A549 (cell line): Measurements from ENCODE around the gene PRRC2B. TPM values are rescaled to one million over a fixed set of nuclear protein-coding genes. Genes with fewer than 3 reads are reported as not detected.

Source experiments
- ATAC-seq, 2 experiments: fragments of 200-7000 bp in 1 of 2; fragments of >200 bp in 1 of 2; cut with Nextera tagmentation in 1 of 2; cut with Tn5 transposase in 1 of 2; 3 replicates each; pipeline versions ENCODE4 v1.8.0 to v1.9.1; 2018 to 2020; ENCODE audit warnings: mild to moderate bottlenecking in 1 of 2, moderate library complexity in 1 of 2
- CTCF ChIA-PET: fragments of 300-600 bp; sonication (Branson Sonifier 250); formaldehyde crosslinking; extraction: SDS; loops from one replicate; lab custom pipeline; 2021; ENCODE audit warnings: antibody characterized with exemption, inconsistent platforms; lab: Yijun Ruan, JAX
- POLR2A ChIA-PET: fragments of 350-600 bp; formaldehyde crosslinking; extraction: SDS; loops from one replicate; lab custom pipeline; 2021; ENCODE audit warnings: antibody characterized with exemption, inconsistent platforms; lab: Yijun Ruan, JAX
- DNase-seq, 2 experiments: peaks; one replicate each; pipeline versions ENCODE4 v3.0.0 to v3.0.0-alpha.2; 2011 to 2016; ENCODE audit warnings: low read depth in 1 of 2, low spot score in 1 of 2
- FAIRE-seq: peaks from 2 replicates; lab custom pipeline; 2011; peaks lifted over from hg19 to GRCh38; lab: Jason Lieb, UNC
- H3K27ac ChIP-seq, 2 experiments: fragments of >200 bp; sonication (Bioruptor Twin); formaldehyde crosslinking; 3 replicates each; pipeline ENCODE4 v1.5.1; 2016 to 2017
- H3K4me1 ChIP-seq: fragments of >200 bp; sonication (Bioruptor Twin); formaldehyde crosslinking; 3 replicates; pipeline ENCODE4 v1.6.1; 2016
- H3K4me2 ChIP-seq: fragments of >200 bp; sonication (Bioruptor Twin); formaldehyde crosslinking; 3 replicates; pipeline ENCODE4 v1.6.1; 2016
- H3K4me3 ChIP-seq: fragments of >200 bp; sonication (Bioruptor Twin); formaldehyde crosslinking; 3 replicates; pipeline ENCODE4 v1.5.1; 2016
- H3K9me3 ChIP-seq: fragments of >200 bp; sonication (Bioruptor Twin); formaldehyde crosslinking; 3 replicates; pipeline ENCODE4 v1.6.1; 2016
- BHLHE40 ChIP-seq: IDR thresholded peaks from 2 replicates; pipeline ENCODE4 v1.6.1; 2012; ENCODE audit warnings: low read depth, low read length, inconsistent platforms
- CBX8 ChIP-seq: fragments of 200-600 bp; sonication (generic); IDR thresholded peaks from 2 replicates; pipeline ENCODE4 v1.6.1; 2016
- CEBPB ChIP-seq, 2 experiments: fragments of >200 bp in 1 of 2; sonication (Bioruptor Twin) in 1 of 2; formaldehyde crosslinking in 1 of 2; IDR thresholded peaks; 2 replicates each; pipeline ENCODE4 v1.6.1; 2012 to 2016
- CHD2 ChIP-seq: fragments of 150-350 bp; IDR thresholded peaks from 2 replicates; pipeline ENCODE4 v1.6.1; 2014; ENCODE audit warnings: low read length; ENCODE audit not compliant: partially characterized antibody
- FOSL2 ChIP-seq, 2 experiments: fragments of 450-650 bp in 1 of 2; fragments of >200 bp in 1 of 2; sonication (Bioruptor Twin) in 1 of 2; formaldehyde crosslinking; IDR thresholded peaks; 2 replicates each; pipeline versions ENCODE4 v1.5.0 to v1.6.1; 2016 to 2020; ENCODE audit warnings: mild to moderate bottlenecking in 1 of 2, moderate library complexity in 1 of 2
- FOXS1 ChIP-seq: fragments of 250-450 bp; sonication (Bioruptor Pico); IDR thresholded peaks from 2 replicates; pipeline ENCODE4 v1.5.0; 2020; ENCODE audit warnings: mild to moderate bottlenecking, moderate library complexity
- HEYL ChIP-seq: fragments of 250-450 bp; sonication (Bioruptor Pico); IDR thresholded peaks from 2 replicates; pipeline ENCODE4 v1.8.0; 2021; ENCODE audit warnings: mild to moderate bottlenecking, moderate library complexity
- HOXA7 ChIP-seq: fragments of 250-450 bp; sonication (Bioruptor Pico); IDR thresholded peaks from 2 replicates; pipeline ENCODE4 v1.5.0; 2020; ENCODE audit warnings: mild to moderate bottlenecking, moderate library complexity
- HOXB5 ChIP-seq: fragments of 250-450 bp; sonication (Bioruptor Pico); IDR thresholded peaks from 2 replicates; pipeline ENCODE4 v1.5.0; 2020; ENCODE audit warnings: mild to moderate bottlenecking, moderate library complexity
- JUNB ChIP-seq: fragments of >200 bp; sonication (Bioruptor Twin); formaldehyde crosslinking; IDR thresholded peaks from 2 replicates; pipeline ENCODE4 v1.6.1; 2016
- KDM1A ChIP-seq: fragments of 200-600 bp; sonication (generic); IDR thresholded peaks from 2 replicates; pipeline ENCODE4 v1.6.1; 2016; ENCODE audit warnings: low read depth, mild to moderate bottlenecking
- PBX3 ChIP-seq: IDR thresholded peaks from 2 replicates; pipeline ENCODE4 v1.6.1; 2012
- POLR2A ChIP-seq: IDR thresholded peaks from 2 replicates; pipeline ENCODE4 v1.6.1; 2012; ENCODE audit warnings: mild to moderate bottlenecking, low read length
- RAD21 ChIP-seq, 2 experiments: fragments of >200 bp in 1 of 2; sonication (Bioruptor Twin) in 1 of 2; formaldehyde crosslinking in 1 of 2; IDR thresholded peaks in 1 of 2; conservative IDR thresholded peaks in 1 of 2; 2 replicates in 1 of 2; 3 replicates in 1 of 2; pipeline ENCODE4 v1.6.1; 2012 to 2018; ENCODE audit warnings: inconsistent platforms in 1 of 2
- RCOR1 ChIP-seq: fragments of 150-350 bp; IDR thresholded peaks from 2 replicates; pipeline ENCODE4 v1.6.1; 2014; ENCODE audit warnings: antibody characterized with exemption, low read length, low read depth
- RFX5 ChIP-seq: fragments of 450-650 bp; IDR thresholded peaks from 2 replicates; pipeline ENCODE4 v1.7.1; 2014; ENCODE audit warnings: antibody characterized with exemption, mild to moderate bottlenecking, moderate library complexity
- SREBF2 ChIP-seq: fragments of 450-650 bp; IDR thresholded peaks from 2 replicates; pipeline ENCODE4 v1.6.1; 2014; ENCODE audit warnings: mild to moderate bottlenecking, moderate library complexity
- ZC3H11A ChIP-seq: fragments of 450-650 bp; IDR thresholded peaks from 2 replicates; pipeline ENCODE4 v1.6.1; 2014; ENCODE audit warnings: antibody characterized with exemption, mild to moderate bottlenecking
- ZNF302 ChIP-seq: fragments of 250-450 bp; sonication (Bioruptor Pico); IDR thresholded peaks from 2 replicates; pipeline ENCODE4 v1.9.0; 2021; ENCODE audit warnings: inconsistent platforms, mild to moderate bottlenecking, moderate library complexity
- ZSCAN20 ChIP-seq: fragments of 250-450 bp; sonication (Bioruptor Pico); IDR thresholded peaks from 2 replicates; pipeline ENCODE4 v1.8.0; 2022; ENCODE audit warnings: mild to moderate bottlenecking, moderate library complexity
- WGBS: methylation state at CpG from one replicate; pipeline ENCODE4 v1.1.6; 2017; ENCODE audit errors: missing lambda C conversion rate; 5-methylcytosine and 5-hydroxymethylcytosine counted together
- polyA plus RNA-seq, 4 experiments: library from polyadenylated mRNA; depleted of rRNA in 3 of 4; stranded (reverse); fragments of >200 nt; fragmentation: RNase III in 1 of 4; extraction: RNeasy Plus Mini Kit Qiagen cat#74134 plus additional on column Dnase treatment in 1 of 4; gene quantifications; 2 replicates in 3 of 4; 3 replicates in 1 of 4; pipeline ENCODE4 v1.2.3, GENCODE V29; 2011 to 2017
- TF ChIP-seq, protein P1 (sequence below): fragments of 250-450 bp; sonication (Bioruptor Pico); IDR thresholded peaks from 2 replicates; pipeline ENCODE4 v1.5.0; 2020; ENCODE audit warnings: low read depth, mild to moderate bottlenecking, moderate library complexity
- TF ChIP-seq, protein P2 (sequence below): fragments of >200 bp; sonication (Bioruptor Twin); formaldehyde crosslinking; IDR thresholded peaks from 3 replicates; pipeline ENCODE4 v1.5.1; 2016
- TF ChIP-seq, protein P3 (sequence below): fragments of 250-450 bp; sonication (Bioruptor Pico); IDR thresholded peaks from 2 replicates; pipeline ENCODE4 v1.5.0; 2021; ENCODE audit warnings: mild to moderate bottlenecking, moderate library complexity, borderline replicate concordance
- TF ChIP-seq, protein P4 (sequence below): IDR thresholded peaks from 2 replicates; pipeline ENCODE4 v1.6.1; 2012
- TF ChIP-seq, protein P5 (sequence below): IDR thresholded peaks from 2 replicates; pipeline ENCODE4 v1.6.1; 2012; ENCODE audit warnings: low read depth, borderline replicate concordance

Gene PRRC2B
- polyA plus RNA-seq, 2 of the 4 experiments (the other 2 are of a cell fraction), result 35.6 to 47.3 TPM

GRCh38 chr9:131400627-131401026 is 6.7 kb downstream of the PRRC2B start:
- no peak overlapping the region for H3K4me2 ChIP-seq
- POLR2A ChIA-PET, result interaction anchor here (4.7 kb wide), 1 partner anchor 28 kb away, joined by 23 read pairs; no protein-coding TSS in a partner anchor
- FAIRE-seq (no peak), DNase-seq (no peak), ATAC-seq (no peak)
- TF ChIP-seq JUNB (no peak), POLR2A (no peak), SREBF2 (no peak), HEYL (CRISPR knock-in tag) (no peak), KDM1A (no peak), HOXA7 (CRISPR knock-in tag) (no peak), RCOR1 (no peak), CHD2 (no peak), ZC3H11A (no peak), BHLHE40 (no peak), ZNF302 (no peak), CBX8 (no peak), FOSL2 (IDR thresholded peaks at IDR 0.05) (no peak), FOSL2 (CRISPR knock-in tag; IDR thresholded peaks at IDR 0.05) (no peak), HOXB5 (CRISPR knock-in tag) (no peak), RAD21 (conservative IDR thresholded peaks at IDR 0.05 in 1 of 2, IDR thresholded peaks at IDR 0.05 in 1 of 2) (no peak)
- TF ChIP-seq, protein P1, sequence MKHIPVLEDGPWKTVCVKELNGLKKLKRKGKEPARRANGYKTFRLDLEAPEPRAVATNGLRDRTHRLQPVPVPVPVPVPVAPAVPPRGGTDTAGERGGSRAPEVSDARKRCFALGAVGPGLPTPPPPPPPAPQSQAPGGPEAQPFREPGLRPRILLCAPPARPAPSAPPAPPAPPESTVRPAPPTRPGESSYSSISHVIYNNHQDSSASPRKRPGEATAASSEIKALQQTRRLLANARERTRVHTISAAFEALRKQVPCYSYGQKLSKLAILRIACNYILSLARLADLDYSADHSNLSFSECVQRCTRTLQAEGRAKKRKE (CRISPR knock-in tag), result no peak
- TF ChIP-seq, protein P2, sequence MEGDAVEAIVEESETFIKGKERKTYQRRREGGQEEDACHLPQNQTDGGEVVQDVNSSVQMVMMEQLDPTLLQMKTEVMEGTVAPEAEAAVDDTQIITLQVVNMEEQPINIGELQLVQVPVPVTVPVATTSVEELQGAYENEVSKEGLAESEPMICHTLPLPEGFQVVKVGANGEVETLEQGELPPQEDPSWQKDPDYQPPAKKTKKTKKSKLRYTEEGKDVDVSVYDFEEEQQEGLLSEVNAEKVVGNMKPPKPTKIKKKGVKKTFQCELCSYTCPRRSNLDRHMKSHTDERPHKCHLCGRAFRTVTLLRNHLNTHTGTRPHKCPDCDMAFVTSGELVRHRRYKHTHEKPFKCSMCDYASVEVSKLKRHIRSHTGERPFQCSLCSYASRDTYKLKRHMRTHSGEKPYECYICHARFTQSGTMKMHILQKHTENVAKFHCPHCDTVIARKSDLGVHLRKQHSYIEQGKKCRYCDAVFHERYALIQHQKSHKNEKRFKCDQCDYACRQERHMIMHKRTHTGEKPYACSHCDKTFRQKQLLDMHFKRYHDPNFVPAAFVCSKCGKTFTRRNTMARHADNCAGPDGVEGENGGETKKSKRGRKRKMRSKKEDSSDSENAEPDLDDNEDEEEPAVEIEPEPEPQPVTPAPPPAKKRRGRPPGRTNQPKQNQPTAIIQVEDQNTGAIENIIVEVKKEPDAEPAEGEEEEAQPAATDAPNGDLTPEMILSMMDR, result no peak
- CTCF ChIA-PET, result interaction anchor here (1.2 to 7.3 kb wide), 2 partner anchors 12 to 51 kb away, joined by 3 to 45 read pairs; no protein-coding TSS in a partner anchor
- no peak overlapping the region for H3K4me3 ChIP-seq
- peaks cover 92% of the 10 kb centered on the region for H3K4me1 ChIP-seq
- no peak overlapping the region for H3K27ac ChIP-seq
- 95% methylated on average over 6 of the region's 6 CpGs for WGBS
- no peaks in the 10 kb centered on the region for H3K9me3 ChIP-seq

- ATAC-seq (peak; percentile 28 to 42; a peak in 4 of 6 replicates), DNase-seq (peak in 1 of 2 experiments; percentile 50)
- Histone ChIP-seq H3K9me3 (no peaks in the 10 kb centered on the region), H3K4me2 (peak overlapping the region; percentile 73), H3K4me3 (peak overlapping the region; percentile 5; the same call in 1 of the 3 replicates)
- 67% methylated on average over 6 of the region's 6 CpGs for WGBS
- CTCF ChIA-PET, result interaction anchor here (0.9 to 7.3 kb wide), 3 partner anchors 53 to 76 kb away, joined by 3 to 45 read pairs (median 3); no protein-coding TSS in a partner anchor
- TF ChIP-seq CEBPB (IDR thresholded peaks at IDR 0.05), result no peak
- TF ChIP-seq RAD21 (conservative IDR thresholded peaks at IDR 0.05 in 1 of 2, IDR thresholded peaks at IDR 0.05 in 1 of 2), result peak; percentile 9 to 17; a peak in 1 of 5 replicates
- TF ChIP-seq, all 56 proteins: peak for 1
- peaks cover 92% of the 10 kb centered on the region for H3K4me1 ChIP-seq
- POLR2A ChIA-PET, result interaction anchor here (0.9 kb wide), 1 partner anchor 29 kb away, joined by 3 read pairs; no protein-coding TSS in a partner anchor
- no peak for FAIRE-seq
- H3K27ac ChIP-seq, result peak overlapping the region; percentile 32 to 74; a peak in 5 of 6 replicates
Measured at GRCh38 chr9:131402073-131402472, 8.2 kb downstream of the PRRC2B start.

- peak; percentile 84 to 89 for ATAC-seq
- Histone ChIP-seq H3K4me1 (peaks cover 92% of the 10 kb centered on the region), H3K9me3 (no peaks in the 10 kb centered on the region)
- WGBS, result 19% methylated on average over 12 of the region's 12 CpGs
- TF ChIP-seq, protein P3, sequence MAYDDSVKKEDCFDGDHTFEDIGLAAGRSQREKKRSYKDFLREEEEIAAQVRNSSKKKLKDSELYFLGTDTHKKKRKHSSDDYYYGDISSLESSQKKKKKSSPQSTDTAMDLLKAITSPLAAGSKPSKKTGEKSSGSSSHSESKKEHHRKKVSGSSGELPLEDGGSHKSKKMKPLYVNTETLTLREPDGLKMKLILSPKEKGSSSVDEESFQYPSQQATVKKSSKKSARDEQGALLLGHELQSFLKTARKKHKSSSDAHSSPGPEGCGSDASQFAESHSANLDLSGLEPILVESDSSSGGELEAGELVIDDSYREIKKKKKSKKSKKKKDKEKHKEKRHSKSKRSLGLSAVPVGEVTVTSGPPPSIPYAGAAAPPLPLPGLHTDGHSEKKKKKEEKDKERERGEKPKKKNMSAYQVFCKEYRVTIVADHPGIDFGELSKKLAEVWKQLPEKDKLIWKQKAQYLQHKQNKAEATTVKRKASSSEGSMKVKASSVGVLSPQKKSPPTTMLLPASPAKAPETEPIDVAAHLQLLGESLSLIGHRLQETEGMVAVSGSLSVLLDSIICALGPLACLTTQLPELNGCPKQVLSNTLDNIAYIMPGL (CRISPR knock-in tag), result no peak
- TF ChIP-seq FOXS1 (CRISPR knock-in tag) (no peak), FOSL2 (IDR thresholded peaks at IDR 0.05) (no peak), FOSL2 (CRISPR knock-in tag; IDR thresholded peaks at IDR 0.05) (0 out of 2 replicates have a peak, but pooled peaks have one; percentile 17), RFX5 (no peak), ZSCAN20 (no peak), PBX3 (no peak), CEBPB (IDR thresholded peaks at IDR 0.05) (peak; percentile 50 to 87; a peak in 2 of 4 replicates), JUNB (no peak)
- TF ChIP-seq, protein P4, sequence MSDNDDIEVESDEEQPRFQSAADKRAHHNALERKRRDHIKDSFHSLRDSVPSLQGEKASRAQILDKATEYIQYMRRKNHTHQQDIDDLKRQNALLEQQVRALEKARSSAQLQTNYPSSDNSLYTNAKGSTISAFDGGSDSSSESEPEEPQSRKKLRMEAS, result peak; percentile 32; the same call in 1 of the 2 replicates
- TF ChIP-seq, protein P5, sequence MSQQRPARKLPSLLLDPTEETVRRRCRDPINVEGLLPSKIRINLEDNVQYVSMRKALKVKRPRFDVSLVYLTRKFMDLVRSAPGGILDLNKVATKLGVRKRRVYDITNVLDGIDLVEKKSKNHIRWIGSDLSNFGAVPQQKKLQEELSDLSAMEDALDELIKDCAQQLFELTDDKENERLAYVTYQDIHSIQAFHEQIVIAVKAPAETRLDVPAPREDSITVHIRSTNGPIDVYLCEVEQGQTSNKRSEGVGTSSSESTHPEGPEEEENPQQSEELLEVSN, result peak; percentile 36; the same call in 1 of the 2 replicates
- TF ChIP-seq, all 56 proteins: peak for 4
- DNase-seq (peak; percentile 64 to 79), FAIRE-seq (no peak)
- POLR2A ChIA-PET, result interaction anchor here (0.9 kb wide), 1 partner anchor 30 kb away, joined by 3 read pairs; no protein-coding TSS in a partner anchor
- peak overlapping the region; percentile 73 for H3K4me2 ChIP-seq
- CTCF ChIA-PET, result interaction anchor here (0.9 to 7.3 kb wide), 4 partner anchors 18 to 75 kb away, joined by 3 to 45 read pairs (median 3); no protein-coding TSS in a partner anchor
- peak overlapping the region; percentile 32 to 74; a peak in 5 of 6 replicates for H3K27ac ChIP-seq
- H3K4me3 ChIP-seq, result peak overlapping the region; percentile 5; the same call in 1 of the 3 replicates
Measured at GRCh38 chr9:131402738-131403492, 9.0 kb downstream of the PRRC2B start.
